HG03280 (cell line): ENCODE measurements around the gene CD69.

Experiments used
- ATAC-seq: cut with Tn5 transposase; IDR thresholded peaks from one replicate; pipeline ENCODE4 v1.9.1; 2021; ENCODE audit warnings: mild to moderate bottlenecking, moderate library complexity; ENCODE audit not compliant: unreplicated experiment

CD69 gene

DNA sequence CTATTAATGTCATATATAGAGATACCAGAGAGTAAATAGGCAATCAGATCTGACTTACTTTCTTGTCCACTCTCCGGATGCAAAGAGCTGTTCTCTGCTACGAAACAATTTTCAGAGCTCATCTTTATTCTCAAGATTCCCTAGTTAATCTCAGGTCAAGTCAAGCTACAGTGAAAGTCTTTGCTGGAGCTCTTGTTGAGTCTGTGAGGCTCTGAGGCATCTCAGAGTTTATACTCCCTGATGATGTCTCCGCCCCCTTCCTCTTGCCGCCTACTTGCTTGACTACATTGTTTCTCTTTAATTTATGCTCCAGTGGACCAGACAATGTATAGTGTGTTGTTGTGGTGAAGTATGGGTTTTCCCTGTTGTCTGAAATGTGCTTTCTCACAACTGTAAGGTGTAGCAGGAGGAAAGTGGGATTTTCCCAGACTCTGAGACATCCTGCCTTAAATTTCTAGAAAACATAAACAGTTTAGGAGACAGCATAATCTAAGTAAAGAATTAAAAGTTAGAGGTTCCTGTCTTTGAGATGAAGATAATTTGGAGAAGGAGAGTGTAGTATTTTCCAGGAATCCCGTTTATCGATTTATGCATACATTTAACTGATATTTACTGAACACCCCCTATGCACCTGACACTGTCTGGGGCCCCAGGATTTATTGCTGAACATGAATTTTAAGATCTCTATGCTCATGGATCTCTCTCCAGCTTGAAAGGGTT lies at the start of gene CD69:
CD69 (minus strand) TSS at position 203 of the 720 bp plus-strand sequence; CDS start at position 122, 81 bp downstream.
- peak; percentile 38 for ATAC-seq

- no peak for ATAC-seq
Measured at GRCh38 chr12:9809866-9810265, 49.2 kb upstream of the CD69 start.

- no peak for ATAC-seq
Measured at GRCh38 chr12:9809338-9809737, 48.6 kb upstream of the CD69 start.

DNA sequence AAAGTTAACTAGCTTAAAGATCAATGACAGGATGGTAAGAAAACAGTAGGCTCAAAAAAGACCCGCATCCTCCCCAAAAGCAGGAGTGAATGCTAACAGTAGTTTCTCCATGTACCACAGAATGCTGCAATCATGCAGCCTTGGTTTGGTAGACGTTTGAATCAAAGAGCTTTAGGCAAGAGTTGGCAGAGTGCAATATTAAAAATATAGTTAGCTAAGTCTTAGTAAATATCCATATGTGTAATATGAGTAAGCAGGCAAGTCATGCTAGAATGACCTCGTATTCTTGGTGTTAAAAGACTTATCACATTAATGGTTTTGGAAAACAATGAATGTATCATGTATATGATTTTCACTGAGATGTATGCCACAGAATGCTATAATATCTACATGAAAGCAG lies 47.8 kb upstream of the CD69 start:
- ATAC-seq: no peak

DNA sequence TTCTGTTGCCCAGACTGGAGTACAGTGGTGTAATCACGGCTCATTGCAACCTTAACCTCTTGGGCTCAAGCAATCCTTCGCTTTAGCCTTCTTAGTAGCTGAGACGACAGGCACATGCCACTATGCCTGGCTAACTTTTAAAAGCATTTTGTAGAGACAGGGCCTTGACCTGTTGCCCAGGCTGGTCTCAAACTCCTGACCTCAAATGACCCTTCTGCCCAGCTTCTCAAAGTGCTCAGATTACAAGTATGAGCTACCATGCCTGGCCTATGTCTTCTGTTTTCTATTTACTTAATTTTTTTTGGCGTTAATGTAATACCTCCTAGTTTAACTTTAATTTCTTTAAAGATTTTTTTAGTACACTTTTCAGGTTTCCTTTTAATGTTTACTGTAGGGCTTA lies 46.0 kb upstream of the CD69 start:
- no peak for ATAC-seq

DNA sequence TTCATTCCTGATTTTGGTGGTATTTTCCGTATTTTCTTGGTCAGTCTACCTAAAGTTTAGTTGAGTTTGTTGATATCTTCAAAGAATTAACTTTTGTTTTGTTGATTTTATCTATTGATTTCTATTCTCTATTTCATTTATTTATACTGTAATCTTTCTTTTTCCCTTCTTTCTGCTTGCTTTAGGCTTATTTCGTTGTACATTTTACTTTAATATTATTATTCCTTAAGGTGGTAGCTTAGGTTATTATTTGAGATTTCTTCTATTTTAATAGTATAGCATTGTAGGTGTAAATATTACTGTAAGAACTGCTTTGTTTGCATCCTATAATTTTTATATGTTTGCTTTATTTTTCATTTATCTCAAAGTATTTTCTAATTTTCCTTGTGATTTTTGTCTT lies 45.2 kb upstream of the CD69 start:
- ATAC-seq: no peak

- ATAC-seq: no peak
Measured at GRCh38 chr12:9799961-9800360, 39.3 kb upstream of the CD69 start.

- peak; percentile 95 for ATAC-seq
Measured at GRCh38 chr12:9797722-9798619, 37.3 kb upstream of the CD69 start.

DNA sequence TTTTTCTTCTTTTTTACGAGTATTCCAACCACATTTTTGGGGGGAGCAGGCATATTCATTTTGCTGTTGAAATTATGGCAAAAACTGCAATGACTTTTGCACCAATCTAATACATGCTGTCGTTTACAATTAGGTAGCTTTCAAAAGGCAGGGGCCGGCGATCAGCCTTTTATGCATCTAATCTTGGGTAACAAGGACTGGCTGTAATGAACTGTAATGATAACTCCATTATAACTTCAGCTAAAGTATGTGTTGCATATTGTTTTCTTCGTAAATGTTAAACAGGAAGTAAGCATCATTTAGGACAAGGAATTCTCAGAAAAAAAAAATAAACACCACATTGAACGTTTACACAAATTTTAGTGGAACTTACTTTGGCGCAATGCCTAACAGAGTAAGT lies 36.3 kb upstream of the CD69 start:
- no peak for ATAC-seq

DNA sequence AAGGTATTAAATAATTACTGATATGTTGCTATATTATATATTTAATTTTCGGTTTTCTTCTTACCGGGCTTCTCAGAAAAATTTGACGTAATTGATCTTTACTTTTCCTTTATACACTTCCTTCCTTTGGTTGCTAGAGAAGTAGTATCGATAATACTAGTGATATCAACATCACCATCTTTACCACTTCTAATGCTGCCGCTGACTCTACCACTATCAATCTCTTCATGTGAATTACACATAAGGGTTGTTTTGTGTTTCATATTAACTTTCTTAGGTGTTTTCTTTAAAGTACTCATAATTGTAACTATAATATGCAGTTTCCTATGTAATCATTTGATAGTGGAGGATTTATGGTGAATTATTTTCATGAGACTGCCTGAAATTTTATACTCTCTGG lies 35.6 kb upstream of the CD69 start:
- no peak for ATAC-seq

DNA sequence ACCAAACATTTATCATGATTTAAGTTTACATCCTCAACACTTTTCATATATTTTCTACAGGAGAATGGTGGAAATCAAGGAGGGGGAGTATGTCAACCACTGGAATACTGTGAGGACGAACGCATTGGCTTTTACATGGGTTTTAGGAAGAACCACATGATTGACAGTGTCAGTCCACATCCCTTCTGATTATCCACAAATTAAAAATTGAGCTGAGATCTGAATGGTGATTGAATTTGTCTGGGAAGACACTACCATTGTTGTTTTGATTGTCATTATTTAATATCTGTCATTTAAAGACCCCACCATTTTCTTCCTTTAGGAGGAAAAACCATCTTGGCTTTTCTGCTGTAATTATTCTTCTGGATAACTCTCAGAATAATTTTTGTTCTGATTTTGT lies 35.2 kb upstream of the CD69 start:
- ATAC-seq: no peak

- ATAC-seq: no peak
Measured at GRCh38 chr12:9794484-9795093, 33.9 kb upstream of the CD69 start.

DNA sequence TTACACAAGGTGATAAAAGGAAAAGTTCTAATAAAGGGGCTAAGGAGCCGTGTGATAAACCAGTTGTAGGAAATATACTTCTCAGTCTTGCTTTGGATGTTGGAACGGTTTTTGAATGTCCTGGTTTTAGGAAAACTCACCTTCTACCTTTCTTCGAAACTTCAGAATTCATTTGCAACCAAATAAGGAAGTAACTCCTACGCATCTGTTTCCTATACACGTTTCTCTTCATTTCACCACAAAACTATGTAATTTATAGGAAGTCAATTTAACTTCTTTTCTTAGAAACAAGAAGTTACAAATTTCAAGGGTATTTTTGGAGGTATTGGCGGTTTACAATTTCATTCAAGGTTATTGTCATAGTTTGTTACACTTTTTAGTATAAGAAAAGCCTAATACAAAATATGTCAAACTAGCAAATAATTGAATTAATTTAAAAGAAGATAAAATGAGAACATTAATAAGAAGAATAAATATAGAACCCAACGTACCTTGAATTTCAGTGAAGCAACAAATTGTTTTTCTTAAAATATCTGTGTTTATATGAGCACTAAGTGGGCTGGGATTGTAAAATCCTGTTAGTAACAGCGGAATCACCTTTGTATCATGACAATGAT lies 33.2 kb upstream of the CD69 start:
- no peak for ATAC-seq

GRCh38 chr12:9792961-9793617 lies 32.4 kb upstream of the CD69 start:
- ATAC-seq: no peak

DNA sequence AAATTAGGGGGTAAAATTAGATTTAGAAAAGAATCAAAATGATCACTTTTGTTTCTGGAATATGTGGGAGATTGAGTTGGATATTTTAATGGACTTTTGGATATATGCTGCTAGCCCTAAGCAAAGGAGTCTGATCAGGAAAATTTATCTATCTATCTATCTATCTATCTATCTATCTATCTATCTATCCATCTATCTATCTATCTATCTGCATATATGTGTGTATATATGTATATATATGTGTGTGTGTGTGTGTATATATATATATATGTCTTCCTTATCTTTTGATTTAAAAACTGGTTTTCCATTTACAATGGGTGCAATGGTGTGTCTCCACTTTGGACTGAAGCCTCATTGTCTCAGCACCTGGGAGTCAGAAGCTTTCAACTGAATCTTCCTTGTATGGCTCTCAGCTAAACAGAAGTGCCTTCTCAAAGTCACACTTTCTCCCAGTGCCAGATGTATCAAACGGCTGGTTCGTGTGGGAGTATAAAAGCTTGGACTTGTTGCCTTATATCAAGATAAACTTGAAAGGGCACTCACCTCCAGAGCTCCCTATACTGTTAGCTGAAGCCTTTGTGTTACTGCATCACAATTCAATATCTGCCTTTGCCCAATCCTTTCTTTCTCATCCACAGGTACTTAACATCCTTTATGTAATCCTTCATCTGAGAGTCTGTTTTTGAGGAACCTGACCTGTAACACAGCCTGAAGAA lies 31.6 kb upstream of the CD69 start:
- no peak for ATAC-seq

DNA sequence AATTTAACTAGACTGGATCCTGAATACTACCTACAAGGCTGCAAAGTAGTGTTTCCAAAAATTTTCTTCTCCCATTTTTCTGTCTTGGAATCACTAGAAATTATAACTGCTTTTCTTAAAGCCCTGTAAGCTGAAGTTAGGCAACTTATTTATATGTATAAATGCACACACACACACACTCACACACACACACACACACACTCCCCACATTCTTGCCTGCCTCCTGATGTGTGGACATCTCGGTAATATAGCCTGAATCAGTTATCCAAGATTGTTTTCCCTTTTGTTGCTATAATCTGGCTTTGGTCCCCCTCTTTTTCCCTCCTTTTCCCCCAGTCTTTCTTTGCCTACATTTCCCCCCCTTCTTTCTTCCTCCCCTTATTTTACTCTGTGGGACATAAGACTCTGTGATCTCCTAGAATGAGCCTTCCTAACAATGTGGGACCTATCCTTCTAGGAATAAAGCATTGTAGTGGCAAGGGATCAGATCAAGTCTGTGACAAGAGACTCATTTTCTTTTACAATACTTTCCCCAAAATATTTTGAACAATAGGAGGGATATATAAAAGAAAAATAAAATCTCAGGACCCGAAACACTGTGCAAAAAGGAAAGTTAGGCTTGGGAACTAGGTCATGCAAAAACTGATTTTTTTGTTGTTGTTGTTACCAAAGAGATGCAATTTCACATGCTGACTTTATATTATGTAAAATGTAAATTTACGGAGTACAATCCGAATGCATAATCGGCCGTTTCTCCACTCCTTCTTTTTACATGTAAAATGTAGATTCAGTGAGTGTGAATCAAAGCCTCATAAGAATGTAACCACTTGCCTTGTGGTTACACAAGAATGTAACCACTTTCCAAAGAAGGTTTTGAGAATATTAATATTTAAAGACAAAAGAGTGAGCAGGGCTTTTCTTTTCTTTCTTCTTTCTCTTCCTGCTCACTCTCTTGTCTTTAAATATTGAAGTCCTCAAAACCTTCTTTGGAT lies 26.3 kb upstream of the CD69 start:
- ATAC-seq: no peak

DNA sequence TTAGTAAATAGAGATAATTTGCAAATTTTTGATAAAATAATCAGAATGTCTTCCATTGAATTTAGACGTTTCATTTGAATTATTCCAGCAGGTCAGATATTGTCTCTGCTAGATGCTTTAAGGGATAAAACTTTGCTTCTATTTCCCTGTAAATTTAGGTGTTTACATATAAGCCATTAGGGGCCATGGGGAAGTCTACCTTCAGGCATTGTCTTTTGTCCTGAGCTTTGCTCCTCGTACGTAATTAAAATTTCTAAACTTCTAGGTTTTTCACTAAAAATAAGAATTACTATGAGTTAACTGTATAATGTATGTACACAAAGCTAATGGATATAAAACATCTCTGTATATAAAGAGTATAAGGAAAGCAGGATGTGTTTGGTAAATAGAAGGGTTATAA lies 24.1 kb upstream of the CD69 start:
- no peak for ATAC-seq

DNA sequence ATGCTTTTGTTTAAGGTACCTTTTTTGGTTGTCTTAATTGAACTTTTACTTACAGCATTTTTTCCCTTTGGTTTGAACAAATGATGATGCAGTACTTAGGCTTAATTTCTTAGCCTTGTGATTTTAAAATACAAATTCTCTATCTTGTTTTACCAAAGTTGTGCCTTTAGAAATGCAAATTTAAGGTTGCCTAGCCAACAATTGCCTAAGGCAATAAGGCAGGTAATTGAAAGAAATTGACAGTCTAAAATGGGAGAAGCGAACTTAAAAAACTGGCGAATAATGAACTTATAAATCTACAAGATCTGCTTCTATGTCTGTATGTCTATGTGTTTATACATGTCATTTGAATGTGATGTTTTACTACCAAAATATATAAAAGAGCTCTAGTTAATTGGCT lies 23.6 kb upstream of the CD69 start:
- ATAC-seq: no peak
